ENCODE results near the gene SGF29. TPM values are rescaled to one million over a fixed set of nuclear protein-coding genes. Genes with fewer than 3 reads are reported as not detected.

The SGF29 gene
- 18.6 TPM for total RNA-seq (ENCODE audit: unreplicated experiment)
- long read RNA-seq, transcript SGF29-201 (10 exons, 1,153 nt), result major isoform, 9 of 10 reads
- long read RNA-seq, partial matches to known transcripts, result 0 of 10 reads
- long read RNA-seq, other reads (novel, unspliced or antisense), result 1 of 10 reads

DNA sequence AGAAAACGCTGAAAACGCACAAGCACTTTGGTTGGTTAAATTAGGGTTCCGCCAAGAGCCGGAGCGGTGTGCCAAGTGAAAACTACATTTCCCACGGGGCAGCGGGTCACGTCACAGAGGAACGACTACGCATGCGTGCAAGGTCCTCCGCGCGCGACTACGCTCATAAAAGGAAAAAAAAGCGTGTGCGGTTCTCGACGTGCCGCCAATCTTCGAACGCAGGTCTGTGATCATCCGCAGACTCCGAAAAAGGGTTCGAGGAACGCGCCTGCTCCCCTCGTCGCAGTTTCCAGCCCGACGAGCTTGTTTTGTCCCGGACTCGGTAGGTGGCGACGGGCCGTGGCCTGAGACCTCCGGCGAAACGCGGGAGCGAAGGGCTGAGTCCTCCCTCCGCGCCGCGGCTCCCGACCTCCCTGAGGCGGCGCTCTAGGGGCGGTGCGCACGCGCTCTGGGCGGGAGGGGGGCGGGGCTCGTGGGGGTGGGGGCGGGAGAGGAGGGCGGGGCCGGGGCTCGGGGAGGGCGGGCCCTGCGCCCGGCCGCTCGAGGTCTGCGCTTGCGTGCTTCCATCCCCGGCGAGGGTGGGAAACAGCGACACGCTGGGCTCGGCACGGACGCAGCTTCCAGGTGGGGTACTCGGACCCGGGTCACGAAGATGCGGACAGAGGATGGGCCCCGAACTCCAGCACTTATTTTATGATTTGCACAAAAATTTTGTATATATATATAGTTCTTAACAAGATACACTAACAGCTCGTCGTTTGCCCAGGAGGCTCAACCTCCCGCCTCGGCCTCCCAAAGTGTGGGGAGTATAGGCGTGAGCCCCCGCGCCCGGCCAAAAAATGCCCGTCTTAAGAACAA is at the start of gene SGF29:
SGF29 (plus strand) TSS at position 145 of the 858 bp plus-strand sequence. CDS start 27,150 bp downstream, outside the sequence.
- H3K4me1 Mint-ChIP-seq (ENCODE audit: unreplicated experiment), result peaks cover 5% of the 10 kb centered on the region
- peak within 1 kb of the TSS; percentile 77 for H3K27ac Mint-ChIP-seq (ENCODE audit: unreplicated experiment)
- TF ChIP-seq, protein P1, sequence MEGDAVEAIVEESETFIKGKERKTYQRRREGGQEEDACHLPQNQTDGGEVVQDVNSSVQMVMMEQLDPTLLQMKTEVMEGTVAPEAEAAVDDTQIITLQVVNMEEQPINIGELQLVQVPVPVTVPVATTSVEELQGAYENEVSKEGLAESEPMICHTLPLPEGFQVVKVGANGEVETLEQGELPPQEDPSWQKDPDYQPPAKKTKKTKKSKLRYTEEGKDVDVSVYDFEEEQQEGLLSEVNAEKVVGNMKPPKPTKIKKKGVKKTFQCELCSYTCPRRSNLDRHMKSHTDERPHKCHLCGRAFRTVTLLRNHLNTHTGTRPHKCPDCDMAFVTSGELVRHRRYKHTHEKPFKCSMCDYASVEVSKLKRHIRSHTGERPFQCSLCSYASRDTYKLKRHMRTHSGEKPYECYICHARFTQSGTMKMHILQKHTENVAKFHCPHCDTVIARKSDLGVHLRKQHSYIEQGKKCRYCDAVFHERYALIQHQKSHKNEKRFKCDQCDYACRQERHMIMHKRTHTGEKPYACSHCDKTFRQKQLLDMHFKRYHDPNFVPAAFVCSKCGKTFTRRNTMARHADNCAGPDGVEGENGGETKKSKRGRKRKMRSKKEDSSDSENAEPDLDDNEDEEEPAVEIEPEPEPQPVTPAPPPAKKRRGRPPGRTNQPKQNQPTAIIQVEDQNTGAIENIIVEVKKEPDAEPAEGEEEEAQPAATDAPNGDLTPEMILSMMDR (IDR thresholded peaks at IDR 0.05; ENCODE audit: unreplicated experiment), result no peak
- H3K9me3 Mint-ChIP-seq (ENCODE audit: unreplicated experiment), result no peaks in the 10 kb centered on the region
- H3K27me3 Mint-ChIP-seq (ENCODE audit: unreplicated experiment), result peaks cover 1% of the 10 kb centered on the region
- peak; percentile 87 for DNase-seq (ENCODE audit: low spot score)
- peaks cover 11% of the 10 kb centered on the region for H3K36me3 Mint-ChIP-seq (ENCODE audit: low read depth, unreplicated experiment)
- peak within 1 kb of the TSS; percentile 92 for H3K4me3 Mint-ChIP-seq (ENCODE audit: unreplicated experiment)

GRCh38 chr16:28504707-28505404 is 48.9 kb upstream of the SGF29 start:
- H3K4me3 Mint-ChIP-seq (ENCODE audit: unreplicated experiment), result no peak overlapping the region
- no peak for DNase-seq (ENCODE audit: low spot score)
- peaks cover 4% of the 10 kb centered on the region for H3K27me3 Mint-ChIP-seq (ENCODE audit: unreplicated experiment)
- H3K4me1 Mint-ChIP-seq (ENCODE audit: unreplicated experiment), result peaks cover 3% of the 10 kb centered on the region
- no peak overlapping the region for H3K27ac Mint-ChIP-seq (ENCODE audit: unreplicated experiment)
- no peaks in the 10 kb centered on the region for H3K9me3 Mint-ChIP-seq (ENCODE audit: unreplicated experiment)
- TF ChIP-seq, protein P1 (IDR thresholded peaks at IDR 0.05; ENCODE audit: unreplicated experiment), result no peak
- no peaks in the 10 kb centered on the region for H3K36me3 Mint-ChIP-seq (ENCODE audit: low read depth, unreplicated experiment)

GRCh38 chr16:28505489-28506137 is 48.1 kb upstream of the SGF29 start:
- no peak overlapping the region for H3K4me3 Mint-ChIP-seq (ENCODE audit: unreplicated experiment)
- no peaks in the 10 kb centered on the region for H3K9me3 Mint-ChIP-seq (ENCODE audit: unreplicated experiment)
- no peak for DNase-seq (ENCODE audit: low spot score)
- H3K27me3 Mint-ChIP-seq (ENCODE audit: unreplicated experiment), result peaks cover 4% of the 10 kb centered on the region
- H3K4me1 Mint-ChIP-seq (ENCODE audit: unreplicated experiment), result peaks cover 3% of the 10 kb centered on the region
- no peaks in the 10 kb centered on the region for H3K36me3 Mint-ChIP-seq (ENCODE audit: low read depth, unreplicated experiment)
- H3K27ac Mint-ChIP-seq (ENCODE audit: unreplicated experiment), result no peak overlapping the region
- TF ChIP-seq, protein P1 (IDR thresholded peaks at IDR 0.05; ENCODE audit: unreplicated experiment), result no peak

GRCh38 chr16:28511031-28511430 is 42.7 kb upstream of the SGF29 start:
- H3K27me3 Mint-ChIP-seq (ENCODE audit: unreplicated experiment), result peaks cover 2% of the 10 kb centered on the region
- H3K4me3 Mint-ChIP-seq (ENCODE audit: unreplicated experiment), result no peak overlapping the region
- peaks cover 3% of the 10 kb centered on the region for H3K4me1 Mint-ChIP-seq (ENCODE audit: unreplicated experiment)
- H3K9me3 Mint-ChIP-seq (ENCODE audit: unreplicated experiment), result no peaks in the 10 kb centered on the region
- no peak for DNase-seq (ENCODE audit: low spot score)
- no peak overlapping the region for H3K27ac Mint-ChIP-seq (ENCODE audit: unreplicated experiment)
- TF ChIP-seq, protein P1 (IDR thresholded peaks at IDR 0.05; ENCODE audit: unreplicated experiment), result no peak
- no peaks in the 10 kb centered on the region for H3K36me3 Mint-ChIP-seq (ENCODE audit: low read depth, unreplicated experiment)

All from endothelial cell (in vitro differentiated cells).